ENCODE measurements around the gene RUNX2.

Gene RUNX2

GRCh38 chr6:45696738-45697137 is 368.6 kb downstream of the RUNX2 start:
- no peak overlapping the region for H3K4me2 ChIP-seq
- H3K4me3 ChIP-seq = no peak overlapping the region
- TF ChIP-seq Cebpa-rat (IDR thresholded peaks at IDR 0.05) = no peak
- no peaks in the 10 kb centered on the region for H3K9me3 ChIP-seq (replicated peaks in 1 of 11)
- no peaks in the 10 kb centered on the region for H3K27me3 ChIP-seq
- H3K36me3 ChIP-seq = no peaks in the 10 kb centered on the region
- no peaks in the 10 kb centered on the region for H4K20me1 ChIP-seq
- H3K4me1 ChIP-seq = no peaks in the 10 kb centered on the region
- H3K9ac ChIP-seq = no peak overlapping the region
- no peak overlapping the region for H3K27ac ChIP-seq

GRCh38 chr6:45697605-45698004 is 369.5 kb downstream of the RUNX2 start:
- Histone ChIP-seq H3K9me3 (replicated peaks in 1 of 11) (no peaks in the 10 kb centered on the region), H3K9ac (no peak overlapping the region), H3K27me3 (no peaks in the 10 kb centered on the region), H3K27ac (no peak overlapping the region), H3K4me1 (no peaks in the 10 kb centered on the region), H3K36me3 (no peaks in the 10 kb centered on the region), H3K4me3 (no peak overlapping the region), H4K20me1 (no peaks in the 10 kb centered on the region), H3K4me2 (no peak overlapping the region)
- TF ChIP-seq Cebpa-rat (IDR thresholded peaks at IDR 0.05) = no peak

GRCh38 chr6:45698046-45698445 is 369.9 kb downstream of the RUNX2 start:
- Histone ChIP-seq H3K27ac (no peak overlapping the region), H4K20me1 (no peaks in the 10 kb centered on the region), H3K9ac (no peak overlapping the region), H3K4me3 (no peak overlapping the region), H3K36me3 (no peaks in the 10 kb centered on the region), H3K27me3 (no peaks in the 10 kb centered on the region), H3K4me2 (no peak overlapping the region), H3K9me3 (replicated peaks in 1 of 11) (no peaks in the 10 kb centered on the region), H3K4me1 (no peaks in the 10 kb centered on the region)
- no peak for TF ChIP-seq Cebpa-rat (IDR thresholded peaks at IDR 0.05)

- H3K4me2 ChIP-seq = no peak overlapping the region
- H3K4me3 ChIP-seq = no peak overlapping the region
- H3K36me3 ChIP-seq = no peaks in the 10 kb centered on the region
- H3K27ac ChIP-seq = no peak overlapping the region
- no peaks in the 10 kb centered on the region for H3K9me3 ChIP-seq (replicated peaks in 1 of 11)
- no peaks in the 10 kb centered on the region for H4K20me1 ChIP-seq
- H3K4me1 ChIP-seq = no peaks in the 10 kb centered on the region
- no peaks in the 10 kb centered on the region for H3K27me3 ChIP-seq
- no peak overlapping the region for H3K9ac ChIP-seq
- TF ChIP-seq Cebpa-rat (IDR thresholded peaks at IDR 0.05) = no peak
These were observed 371.5 kb downstream of the RUNX2 start for GRCh38 chr6:45699663-45700062.

GRCh38 chr6:45702849-45703739 is 375.0 kb downstream of the RUNX2 start:
- no peak for TF ChIP-seq Cebpa-rat (IDR thresholded peaks at IDR 0.05)
- no peaks in the 10 kb centered on the region for H3K9me3 ChIP-seq (replicated peaks in 1 of 11)
- no peak overlapping the region for H3K4me2 ChIP-seq
- H3K36me3 ChIP-seq = no peaks in the 10 kb centered on the region
- H3K9ac ChIP-seq = no peak overlapping the region
- H3K4me1 ChIP-seq = no peaks in the 10 kb centered on the region
- no peaks in the 10 kb centered on the region for H4K20me1 ChIP-seq
- no peaks in the 10 kb centered on the region for H3K27me3 ChIP-seq
- no peak overlapping the region for H3K4me3 ChIP-seq
- H3K27ac ChIP-seq = no peak overlapping the region

- Histone ChIP-seq H3K4me1 (peaks cover 0 to under 1% (median 0%) of the 10 kb centered on the region in 10 experiments; a peak in 1 of 20 replicates), H3K27me3 (no peaks in the 10 kb centered on the region), H3K9ac (no peak overlapping the region), H4K20me1 (no peaks in the 10 kb centered on the region), H3K4me2 (no peak overlapping the region), H3K27ac (no peak overlapping the region), H3K36me3 (no peaks in the 10 kb centered on the region), H3K4me3 (no peak overlapping the region), H3K9me3 (replicated peaks in 1 of 11) (no peaks in the 10 kb centered on the region)
- TF ChIP-seq Cebpa-rat (IDR thresholded peaks at IDR 0.05) = no peak
These were observed 376.1 kb downstream of the RUNX2 start for GRCh38 chr6:45704056-45704800.

- H3K4me2 ChIP-seq = no peak overlapping the region
- no peaks in the 10 kb centered on the region for H3K9me3 ChIP-seq (replicated peaks in 1 of 11)
- no peaks in the 10 kb centered on the region for H3K36me3 ChIP-seq
- no peak overlapping the region for H3K27ac ChIP-seq
- no peak overlapping the region for H3K9ac ChIP-seq
- no peak overlapping the region for H3K4me3 ChIP-seq
- H4K20me1 ChIP-seq = no peaks in the 10 kb centered on the region
- TF ChIP-seq Cebpa-rat (IDR thresholded peaks at IDR 0.05) = no peak
- no peaks in the 10 kb centered on the region for H3K27me3 ChIP-seq
- peaks cover 0 to 11% (median 1%) of the 10 kb centered on the region in 10 experiments; a peak in 8 of 20 replicates for H3K4me1 ChIP-seq
These were observed 377.2 kb downstream of the RUNX2 start for GRCh38 chr6:45705137-45705855.

- no peak overlapping the region for H3K4me2 ChIP-seq
- no peaks in the 10 kb centered on the region for H4K20me1 ChIP-seq
- no peak overlapping the region for H3K4me3 ChIP-seq
- H3K9me3 ChIP-seq (replicated peaks in 1 of 11) = no peaks in the 10 kb centered on the region
- H3K27ac ChIP-seq = no peak overlapping the region
- TF ChIP-seq Cebpa-rat (IDR thresholded peaks at IDR 0.05) = no peak
- H3K36me3 ChIP-seq = no peaks in the 10 kb centered on the region
- no peak overlapping the region for H3K9ac ChIP-seq
- no peaks in the 10 kb centered on the region for H3K27me3 ChIP-seq
- H3K4me1 ChIP-seq = peaks cover 0 to 18% (median 3%) of the 10 kb centered on the region in 10 experiments; a peak in 9 of 20 replicates
These were observed 378.2 kb downstream of the RUNX2 start for GRCh38 chr6:45706319-45706718.

GRCh38 chr6:45707176-45707575 is 379.0 kb downstream of the RUNX2 start:
- no peaks in the 10 kb centered on the region for H4K20me1 ChIP-seq
- H3K9ac ChIP-seq = no peak overlapping the region
- H3K27ac ChIP-seq = no peak overlapping the region
- no peaks in the 10 kb centered on the region for H3K9me3 ChIP-seq (replicated peaks in 1 of 11)
- peaks cover 0 to 19% (median 4%) of the 10 kb centered on the region in 10 experiments; a peak in 10 of 20 replicates for H3K4me1 ChIP-seq
- H3K4me2 ChIP-seq = no peak overlapping the region
- H3K27me3 ChIP-seq = no peaks in the 10 kb centered on the region
- H3K4me3 ChIP-seq = no peak overlapping the region
- TF ChIP-seq Cebpa-rat (IDR thresholded peaks at IDR 0.05) = no peak
- no peaks in the 10 kb centered on the region for H3K36me3 ChIP-seq

All from BLaER1 treated with 17β-estradiol and CSF1 and Interleukin-3, amounts not matched to agents 10 nM and 100 nM (cell line).